KMS-11 (cell line): ENCODE data around the gene DGKG.

Experiments
- H2AFZ ChIP-seq: fragments of 200-600 bp; sonication (generic); 2 replicates; pipeline ENCODE4 v1.6.1; 2016; ENCODE audit warnings: antibody characterized with exemption, mixed run types, low read depth
- H3K27ac ChIP-seq: fragments of 200-600 bp; sonication (generic); 2 replicates; pipeline ENCODE4 v1.6.1; 2016; ENCODE audit warnings: mild to moderate bottlenecking, mixed run types
- H3K27me3 ChIP-seq: fragments of 200-600 bp; sonication (generic); 2 replicates; pipeline ENCODE4 v1.6.1; 2017; ENCODE audit warnings: mild to moderate bottlenecking, low read depth, mixed run types, moderate library complexity; ENCODE audit not compliant: insufficient read depth
- H3K36me3 ChIP-seq: fragments of 200-600 bp; sonication (generic); 2 replicates; pipeline ENCODE4 v1.6.1; 2017; ENCODE audit warnings: mild to moderate bottlenecking, mixed run types; ENCODE audit not compliant: insufficient read depth
- H3K4me1 ChIP-seq: fragments of 200-600 bp; sonication (generic); 2 replicates; pipeline ENCODE4 v1.6.1; 2016; ENCODE audit warnings: mild to moderate bottlenecking, low read depth, mixed run types; ENCODE audit not compliant: poor library complexity, severe bottlenecking
- H3K4me2 ChIP-seq: fragments of 200-600 bp; sonication (generic); 2 replicates; pipeline ENCODE4 v1.7.0; 2016; ENCODE audit warnings: mild to moderate bottlenecking, mixed run types
- H3K4me3 ChIP-seq: fragments of 200-600 bp; sonication (generic); IDR thresholded peaks from 2 replicates; pipeline ENCODE4 v1.6.1; 2017; ENCODE audit warnings: low read depth, low read length, mixed read lengths; ENCODE audit not compliant: insufficient read depth
- H3K79me2 ChIP-seq: fragments of 200-600 bp; sonication (generic); 2 replicates; pipeline ENCODE4 v1.6.1; 2016; ENCODE audit warnings: low read depth, mixed run types; ENCODE audit not compliant: insufficient read depth
- H3K9ac ChIP-seq: fragments of 200-600 bp; sonication (generic); 2 replicates; pipeline ENCODE4 v1.6.1; 2016; ENCODE audit warnings: mild to moderate bottlenecking, mixed run types
- H4K20me1 ChIP-seq: fragments of 200-600 bp; sonication (generic); 2 replicates; pipeline ENCODE4 v1.6.1; 2016; ENCODE audit warnings: mild to moderate bottlenecking, mixed run types; ENCODE audit not compliant: insufficient read depth
- TF ChIP-seq, protein P1 (sequence below): fragments of 200-600 bp; sonication (generic); conservative IDR thresholded peaks from 2 replicates; pipeline ENCODE4 v1.6.1; 2017; ENCODE audit warnings: low read depth, mild to moderate bottlenecking, antibody characterized with exemption, low read length, moderate library complexity, mixed read lengths

Gene DGKG

GRCh38 chr3:186255703-186256331, 106.2 kb downstream of the DGKG start:
- Histone ChIP-seq H3K4me2 (no peak overlapping the region), H2AFZ (no peak overlapping the region), H4K20me1 (no peaks in the 10 kb centered on the region), H3K36me3 (no peaks in the 10 kb centered on the region), H3K4me1 (peaks cover 5% of the 10 kb centered on the region), H3K4me3 (no peak overlapping the region), H3K9ac (no peak overlapping the region), H3K27ac (no peak overlapping the region), H3K27me3 (no peaks in the 10 kb centered on the region), H3K79me2 (no peaks in the 10 kb centered on the region)
- TF ChIP-seq, protein P1, sequence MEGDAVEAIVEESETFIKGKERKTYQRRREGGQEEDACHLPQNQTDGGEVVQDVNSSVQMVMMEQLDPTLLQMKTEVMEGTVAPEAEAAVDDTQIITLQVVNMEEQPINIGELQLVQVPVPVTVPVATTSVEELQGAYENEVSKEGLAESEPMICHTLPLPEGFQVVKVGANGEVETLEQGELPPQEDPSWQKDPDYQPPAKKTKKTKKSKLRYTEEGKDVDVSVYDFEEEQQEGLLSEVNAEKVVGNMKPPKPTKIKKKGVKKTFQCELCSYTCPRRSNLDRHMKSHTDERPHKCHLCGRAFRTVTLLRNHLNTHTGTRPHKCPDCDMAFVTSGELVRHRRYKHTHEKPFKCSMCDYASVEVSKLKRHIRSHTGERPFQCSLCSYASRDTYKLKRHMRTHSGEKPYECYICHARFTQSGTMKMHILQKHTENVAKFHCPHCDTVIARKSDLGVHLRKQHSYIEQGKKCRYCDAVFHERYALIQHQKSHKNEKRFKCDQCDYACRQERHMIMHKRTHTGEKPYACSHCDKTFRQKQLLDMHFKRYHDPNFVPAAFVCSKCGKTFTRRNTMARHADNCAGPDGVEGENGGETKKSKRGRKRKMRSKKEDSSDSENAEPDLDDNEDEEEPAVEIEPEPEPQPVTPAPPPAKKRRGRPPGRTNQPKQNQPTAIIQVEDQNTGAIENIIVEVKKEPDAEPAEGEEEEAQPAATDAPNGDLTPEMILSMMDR = no peak

DNA sequence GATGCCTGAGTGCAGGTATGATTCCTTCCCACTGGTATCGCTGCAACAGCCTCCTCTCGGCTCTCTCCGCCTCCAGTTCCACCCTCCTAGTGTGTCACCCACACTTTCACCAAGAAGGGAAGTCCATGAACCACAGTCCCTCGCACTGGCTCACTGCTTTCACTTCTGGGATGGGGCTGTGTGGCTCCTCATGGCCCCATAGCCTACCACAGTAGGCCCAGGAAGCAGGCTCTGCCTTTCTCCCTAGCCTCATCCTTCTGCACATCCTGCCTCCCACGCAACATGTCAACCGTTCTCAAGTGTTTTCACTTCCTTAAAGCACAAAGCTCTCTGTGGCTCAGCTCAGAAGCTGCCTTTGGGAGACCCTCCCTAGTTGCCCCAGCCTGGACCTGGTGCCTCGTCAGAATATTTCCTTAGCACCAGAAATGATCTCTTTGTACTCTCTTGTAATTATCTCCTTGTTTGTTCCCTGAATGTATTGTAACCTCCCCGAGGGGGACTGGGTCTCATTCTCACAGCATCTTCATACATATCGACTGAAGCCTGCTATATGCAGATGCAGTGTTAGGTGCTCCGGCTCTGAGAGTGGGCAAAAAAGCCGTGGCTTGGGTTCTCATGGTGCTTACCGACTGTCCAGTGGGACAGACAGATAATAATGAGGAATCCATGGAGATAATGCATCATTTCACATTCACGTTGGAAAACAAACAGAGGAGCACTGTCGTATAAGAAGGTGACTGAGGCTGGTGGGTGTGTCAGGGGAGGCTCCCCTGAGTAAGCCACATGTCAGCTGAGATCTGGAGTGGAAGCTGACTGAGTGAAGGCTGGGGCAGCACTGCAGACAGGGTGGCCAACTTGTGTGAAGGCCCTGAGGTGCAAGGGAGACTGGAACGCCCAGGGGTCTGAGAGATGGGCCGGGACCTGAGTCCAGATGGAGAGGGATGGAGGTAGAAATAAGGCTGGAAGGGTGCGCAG, 107.1 kb downstream of the DGKG start:
- H2AFZ ChIP-seq = no peak overlapping the region
- no peak overlapping the region for H3K4me2 ChIP-seq
- H3K79me2 ChIP-seq = no peaks in the 10 kb centered on the region
- H3K4me1 ChIP-seq = peaks cover 4% of the 10 kb centered on the region
- H4K20me1 ChIP-seq = no peaks in the 10 kb centered on the region
- H3K27me3 ChIP-seq = no peaks in the 10 kb centered on the region
- H3K36me3 ChIP-seq = no peaks in the 10 kb centered on the region
- TF ChIP-seq, protein P1 = no peak
- no peak overlapping the region for H3K9ac ChIP-seq
- H3K4me3 ChIP-seq = no peak overlapping the region
- no peak overlapping the region for H3K27ac ChIP-seq

DNA sequence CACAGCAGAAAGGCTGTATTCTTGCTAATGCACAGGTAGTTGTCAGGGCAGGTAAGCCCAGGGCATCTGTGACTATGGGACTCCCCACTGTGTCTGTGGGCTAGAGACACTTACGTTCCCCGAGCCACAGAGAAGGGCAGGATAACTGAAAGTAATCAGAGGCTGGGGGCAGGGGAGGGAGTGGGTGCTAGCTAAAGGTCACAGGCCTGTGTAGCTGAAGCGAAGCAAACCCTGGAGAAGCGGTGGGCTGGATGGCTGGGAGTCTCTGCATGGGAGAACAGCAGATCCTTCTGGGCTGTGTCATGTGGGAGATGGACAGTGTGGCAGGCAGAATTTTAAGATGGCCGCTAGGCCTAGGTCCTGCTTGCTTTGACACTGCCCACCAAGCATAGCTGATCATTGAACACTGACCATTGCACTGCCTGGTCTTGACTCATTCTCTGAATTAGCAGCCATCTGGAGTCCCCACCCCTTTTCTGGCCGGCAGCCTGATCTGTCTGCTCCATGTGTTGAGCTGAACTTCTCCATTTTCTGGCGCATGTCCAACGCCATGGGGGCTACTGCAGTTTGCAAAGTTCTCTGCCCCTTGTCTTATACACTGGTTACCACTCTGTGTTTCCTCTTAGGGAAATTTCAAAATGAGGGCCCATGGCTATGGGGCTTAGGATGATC, 110.0 kb downstream of the DGKG start:
- H4K20me1 ChIP-seq = no peaks in the 10 kb centered on the region
- H3K9ac ChIP-seq = no peak overlapping the region
- no peaks in the 10 kb centered on the region for H3K4me1 ChIP-seq
- no peaks in the 10 kb centered on the region for H3K27me3 ChIP-seq
- no peaks in the 10 kb centered on the region for H3K79me2 ChIP-seq
- no peak overlapping the region for H2AFZ ChIP-seq
- no peak overlapping the region for H3K4me3 ChIP-seq
- no peak overlapping the region for H3K27ac ChIP-seq
- TF ChIP-seq, protein P1 = no peak
- H3K4me2 ChIP-seq = no peak overlapping the region
- no peaks in the 10 kb centered on the region for H3K36me3 ChIP-seq

GRCh38 chr3:186248850-186249249, 113.2 kb downstream of the DGKG start:
- Histone ChIP-seq H3K79me2 (no peaks in the 10 kb centered on the region), H3K4me2 (no peak overlapping the region), H2AFZ (no peak overlapping the region), H4K20me1 (no peaks in the 10 kb centered on the region), H3K27me3 (no peaks in the 10 kb centered on the region), H3K36me3 (no peaks in the 10 kb centered on the region), H3K4me1 (no peaks in the 10 kb centered on the region), H3K4me3 (no peak overlapping the region), H3K27ac (no peak overlapping the region), H3K9ac (no peak overlapping the region)
- TF ChIP-seq, protein P1 = no peak
